Pancreas (tissue), 10 donors: ENCODE data around the gene ANKRD22. TPM values are rescaled to one million over a fixed set of nuclear protein-coding genes. Genes with fewer than 3 reads are reported as not detected.
"Not testable (repeated sequence)": the region's sequence is repeated elsewhere in the genome, so short reads cannot be mapped to it uniquely, and the experiment has no call there.

Experiments used
- ATAC-seq, 4 donors: fragments of 200-7000 bp; cut with Tn5 transposase; one replicate each; pipeline versions ENCODE4 v1.8.0 to v1.9.1; 2020; ENCODE audit warnings: mild to moderate bottlenecking in 4 of 4, moderate library complexity in 4 of 4
- DNase-seq, 6 donors: peaks; one replicate each; pipeline ENCODE4 v3.0.0-alpha.2; 2020
- FAIRE-seq: peaks from 2 replicates; lab custom pipeline; 2012; peaks lifted over from hg19 to GRCh38; lab: Jason Lieb, UNC
- H3K27ac ChIP-seq, 4 donors: fragments of 200-600 bp; sonication (generic); 1 replicate in 3 of 4; 2 replicates in 1 of 4; pipeline versions ENCODE4 v1.5.0 to v1.8.0; 2020
- H3K27me3 ChIP-seq, 4 donors: fragments of 200-600 bp; one replicate each; pipeline ENCODE4 v1.8.0; 2021
- H3K36me3 ChIP-seq, 3 donors: fragments of 200-600 bp; sonication (generic) in 1 of 3; one replicate each; pipeline versions ENCODE4 v1.5.0 to v1.8.0; 2020 to 2021
- H3K4me1 ChIP-seq, 3 donors: fragments of 200-600 bp; one replicate each; pipeline ENCODE4 v1.8.0; 2021
- H3K4me3 ChIP-seq, 4 donors: fragments of 200-600 bp; sonication (generic) in 2 of 4; one replicate each; pipeline versions ENCODE4 v1.5.0 to v1.8.0; 2020 to 2021
- H3K9me3 ChIP-seq, 4 donors: fragments of 200-600 bp; one replicate each; pipeline ENCODE4 v1.8.0; 2021
- WGBS, 2 donors: extraction: QIAGEN DNeasy Blood & Tissue Kit; methylation state at CpG; one replicate each; pipeline ENCODE4 v1.1.7; 2013; 5-methylcytosine and 5-hydroxymethylcytosine counted together
- intact Hi-C, 3 donors: fragments of 100-400 bp; cut with DNase I; formaldehyde crosslinking; loops; one replicate each; pipeline versions ENCODE4 v1.11.1 to v1.14.2; 2022
- polyA plus RNA-seq, 2 donors: library from polyadenylated mRNA; stranded (reverse); fragments of 200-250 nt; gene quantifications; one replicate each; pipeline ENCODE4 v1.2.3, GENCODE V29; 2013
- total RNA-seq, 6 donors: library from RNA; stranded (reverse); fragmentation: NEBNext Ultra II Directional in 4 of 6; extraction: Animal tissue kit (Norgen Biotek cat#: 25700) in 4 of 6; gene quantifications; one replicate each; pipeline versions ENCODE4 v1.2.1 to v1.2.4, GENCODE V29; 2021 to 2023
- TF ChIP-seq, protein P1 (sequence below), 4 donors: fragments of 200-600 bp; sonication (generic) in 3 of 4; IDR thresholded peaks; one replicate each; pipeline versions ENCODE4 v1.5.0 to v1.8.0; 2021; ENCODE audit warnings: antibody characterized with exemption in 4 of 4
- donor health status: healthy with polysubstance abuse.
- donor health status: DM: no; HTN: no; CAD: no; lungs with moderate emphysema.
- donor health status: DM: no; HTN: no; CAD: no.
- donor health status: control.
- donor health status: control.
- donor health status: Bipolar disorder and iron deficiency.
- donor health status: DM: yes; HTN: yes; CAD: no.
- donor health status: DM: no; HTN: no; CAD: no.
- donor health status: DM: no; HTN: no; CAD: no.
- donor health status: DM: yes; HTN: yes; CAD: no.

ANKRD22 gene
- total and polyA plus RNA-seq, 8 donors = 2.3 to 17.4 (median 4.0) TPM

DNA sequence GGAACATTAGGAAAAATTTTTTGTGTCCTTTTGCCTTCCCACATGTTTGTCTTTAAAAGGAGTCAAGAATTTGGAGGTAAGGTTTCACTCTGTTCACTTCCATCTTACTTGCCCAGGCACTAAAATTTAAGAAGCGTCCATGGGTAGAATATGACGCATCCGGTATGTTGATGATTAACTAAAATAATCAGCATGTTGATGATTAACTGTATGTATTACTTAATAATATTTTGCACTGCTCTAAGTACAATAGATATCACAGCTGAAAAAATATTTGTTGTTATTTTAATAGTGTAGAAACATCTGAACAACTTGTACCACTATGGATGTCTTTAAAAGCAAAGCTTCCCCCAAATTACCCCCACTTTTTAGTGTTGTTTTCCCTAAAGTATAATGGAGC is 11.5 kb downstream of the ANKRD22 start:
- H3K9me3 ChIP-seq = no peaks in the 10 kb centered on the region
- no peak for FAIRE-seq
- TF ChIP-seq, protein P1, sequence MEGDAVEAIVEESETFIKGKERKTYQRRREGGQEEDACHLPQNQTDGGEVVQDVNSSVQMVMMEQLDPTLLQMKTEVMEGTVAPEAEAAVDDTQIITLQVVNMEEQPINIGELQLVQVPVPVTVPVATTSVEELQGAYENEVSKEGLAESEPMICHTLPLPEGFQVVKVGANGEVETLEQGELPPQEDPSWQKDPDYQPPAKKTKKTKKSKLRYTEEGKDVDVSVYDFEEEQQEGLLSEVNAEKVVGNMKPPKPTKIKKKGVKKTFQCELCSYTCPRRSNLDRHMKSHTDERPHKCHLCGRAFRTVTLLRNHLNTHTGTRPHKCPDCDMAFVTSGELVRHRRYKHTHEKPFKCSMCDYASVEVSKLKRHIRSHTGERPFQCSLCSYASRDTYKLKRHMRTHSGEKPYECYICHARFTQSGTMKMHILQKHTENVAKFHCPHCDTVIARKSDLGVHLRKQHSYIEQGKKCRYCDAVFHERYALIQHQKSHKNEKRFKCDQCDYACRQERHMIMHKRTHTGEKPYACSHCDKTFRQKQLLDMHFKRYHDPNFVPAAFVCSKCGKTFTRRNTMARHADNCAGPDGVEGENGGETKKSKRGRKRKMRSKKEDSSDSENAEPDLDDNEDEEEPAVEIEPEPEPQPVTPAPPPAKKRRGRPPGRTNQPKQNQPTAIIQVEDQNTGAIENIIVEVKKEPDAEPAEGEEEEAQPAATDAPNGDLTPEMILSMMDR (IDR thresholded peaks at IDR 0.05) = no peak
- peaks cover 7 to 30% (median 13%) of the 10 kb centered on the region in 3 donors for H3K4me1 ChIP-seq
- no peaks in the 10 kb centered on the region for H3K27me3 ChIP-seq
- ATAC-seq = peak; percentile 76 to 85 (median 82)
- H3K36me3 ChIP-seq = no peaks in the 10 kb centered on the region
- no peak overlapping the region for H3K4me3 ChIP-seq
- DNase-seq = no peak
- WGBS, 2 donors = 12 to 14% methylated on average over 3 of the region's 3 CpGs
- H3K27ac ChIP-seq = peak overlapping the region in 2 of 4 donors; percentile 37 to 75
- intact Hi-C loops = no loop called here

DNA sequence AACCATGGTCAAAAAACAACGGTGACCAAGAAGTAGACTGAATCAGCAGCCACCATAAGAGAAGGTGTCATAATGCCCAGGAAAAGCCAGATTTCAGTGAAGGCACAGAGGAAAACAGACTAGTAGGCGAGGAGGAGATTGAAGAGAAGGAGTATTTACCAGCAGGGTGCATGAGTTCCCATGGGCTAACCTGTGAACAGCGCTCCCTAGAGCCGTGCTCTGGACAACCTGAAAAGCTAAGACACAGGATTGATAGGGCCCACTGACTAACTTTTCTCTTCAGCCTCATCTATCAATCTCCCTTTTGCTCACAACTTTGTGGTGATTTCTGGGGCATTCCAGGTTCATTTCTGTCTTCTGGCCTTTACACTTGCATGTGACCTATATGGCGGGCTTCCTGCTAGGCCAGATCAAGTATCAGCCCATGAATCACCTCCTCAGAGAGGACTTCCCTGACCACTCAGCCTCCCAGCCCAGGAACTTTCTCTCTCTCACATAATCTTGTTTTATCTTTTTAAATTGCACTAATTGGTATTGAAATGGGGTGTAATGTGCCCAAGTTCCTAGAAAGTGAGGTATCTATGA is 12.8 kb downstream of the ANKRD22 start:
- Histone ChIP-seq H3K4me3 (no peak overlapping the region), H3K36me3 (no peaks in the 10 kb centered on the region), H3K9me3 (no peaks in the 10 kb centered on the region), H3K27ac (no peak overlapping the region), H3K27me3 (no peaks in the 10 kb centered on the region), H3K4me1 (peaks cover 7 to 30% (median 13%) of the 10 kb centered on the region in 3 donors)
- no peak for FAIRE-seq
- TF ChIP-seq, protein P1 (IDR thresholded peaks at IDR 0.05) = no peak
- no peak for ATAC-seq
- WGBS, 2 donors = 92 to 94% methylated on average over 5 of the region's 5 CpGs
- DNase-seq = no peak
- intact Hi-C loops = loop anchor here in 1 of 3 donors (10.0 kb wide), 1 partner anchor 96 kb away; no protein-coding TSS in a partner anchor

DNA sequence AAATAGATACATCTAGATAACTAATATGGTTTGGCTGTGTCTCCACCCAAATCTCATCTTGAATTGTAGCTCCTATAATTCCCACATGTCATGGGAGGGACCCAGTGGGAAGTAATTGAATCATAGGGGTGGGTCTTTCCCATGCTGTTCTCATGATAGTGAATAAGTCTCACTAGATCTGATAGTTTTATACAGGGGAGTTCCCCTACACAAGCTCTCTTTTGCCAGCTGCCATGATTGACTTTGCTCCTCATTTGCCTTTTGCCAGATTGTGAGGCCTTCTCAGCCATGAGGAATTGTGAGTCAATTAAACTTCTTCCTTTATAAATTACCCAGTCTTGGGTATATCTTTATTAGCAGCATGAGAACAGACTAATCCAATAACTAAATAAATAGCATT is 14.0 kb downstream of the ANKRD22 start:
- H3K4me3 ChIP-seq, H3K27ac ChIP-seq, H3K36me3 ChIP-seq, H3K9me3 ChIP-seq, H3K27me3 ChIP-seq, FAIRE-seq, ATAC-seq, DNase-seq: not testable (repeated sequence)
- peaks cover 7 to 30% (median 13%) of the 10 kb centered on the region in 3 donors for H3K4me1 ChIP-seq
- intact Hi-C loops = loop anchor here in 1 of 3 donors (10.0 kb wide), 1 partner anchor 97 kb away; no protein-coding TSS in a partner anchor

DNA sequence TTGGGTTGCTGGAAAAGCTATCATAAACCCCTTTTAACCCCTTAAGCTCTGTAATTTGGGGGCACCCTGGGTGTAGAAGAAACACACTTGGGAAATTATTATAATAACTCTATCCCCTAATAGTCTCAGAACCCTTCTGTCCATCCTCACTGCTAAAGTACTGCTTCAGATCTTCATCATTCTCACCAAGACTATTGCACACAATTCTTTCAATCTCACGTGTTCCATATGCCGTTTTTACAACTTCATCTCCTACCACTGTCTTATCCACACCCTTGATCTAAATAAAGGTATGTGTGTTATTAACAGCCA is 15.8 kb downstream of the ANKRD22 start:
- H3K36me3 ChIP-seq = no peaks in the 10 kb centered on the region
- 9 to 11% methylated on average over 2 of the region's 2 CpGs for WGBS, 2 donors
- H3K27me3 ChIP-seq = no peaks in the 10 kb centered on the region
- no peak for DNase-seq
- H3K4me3 ChIP-seq = no peak overlapping the region
- FAIRE-seq = no peak
- intact Hi-C loops = loop anchor here in 1 of 3 donors (10.0 kb wide), 1 partner anchor 99 kb away; no protein-coding TSS in a partner anchor
- TF ChIP-seq, protein P1 (IDR thresholded peaks at IDR 0.05) = no peak
- no peak overlapping the region for H3K27ac ChIP-seq
- peaks cover 7 to 24% (median 9%) of the 10 kb centered on the region in 3 donors for H3K4me1 ChIP-seq
- peak in 1 of 4 donors; percentile 4 for ATAC-seq
- H3K9me3 ChIP-seq = no peaks in the 10 kb centered on the region

DNA sequence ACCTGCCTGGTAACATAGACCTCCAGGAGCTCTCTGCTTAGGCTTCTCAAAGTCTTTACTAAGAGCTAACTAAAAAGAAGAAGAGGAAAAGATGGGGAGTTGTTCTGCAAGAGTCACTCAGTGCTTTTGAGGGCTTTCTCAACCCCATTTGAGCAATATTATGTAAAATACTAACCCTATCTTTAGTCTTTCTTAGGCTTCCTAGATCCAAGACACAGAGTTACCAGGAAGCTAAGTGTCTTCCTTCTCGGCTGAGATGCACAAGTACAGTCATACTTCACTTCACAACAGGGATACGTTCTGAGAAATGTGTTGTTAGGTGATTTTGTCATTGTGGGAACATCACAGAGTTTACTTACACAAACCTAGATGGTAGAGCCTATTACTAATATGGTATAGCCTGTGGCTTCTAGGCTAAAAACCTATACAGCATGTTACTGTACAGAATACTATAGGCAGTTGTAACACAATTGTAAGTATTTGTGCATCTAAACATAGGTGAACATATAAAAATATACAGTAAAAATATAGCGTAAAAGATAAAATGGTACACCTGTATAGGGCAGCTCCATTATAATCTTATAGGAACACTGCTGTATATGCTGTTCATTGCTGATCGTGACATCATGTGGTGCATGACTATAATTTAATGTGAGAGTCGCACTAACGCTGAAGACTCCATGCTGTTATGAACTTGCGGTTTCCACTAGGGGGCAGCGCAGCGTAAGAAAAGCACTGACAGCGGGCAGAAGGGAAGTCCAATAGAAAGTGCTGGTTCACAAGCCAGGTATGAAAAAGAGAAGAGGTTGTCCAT is 16.3 kb downstream of the ANKRD22 start:
- Histone ChIP-seq H3K27ac (no peak overlapping the region), H3K4me1 (peaks cover under 1 to 18% (median 6%) of the 10 kb centered on the region in 3 donors), H3K9me3 (no peaks in the 10 kb centered on the region), H3K36me3 (no peaks in the 10 kb centered on the region), H3K4me3 (no peak overlapping the region), H3K27me3 (no peaks in the 10 kb centered on the region)
- TF ChIP-seq, protein P1 (IDR thresholded peaks at IDR 0.05) = peak; percentile 69 to 78 (median 72)
- DNase-seq (peak; percentile 74 to 88 (median 82)), ATAC-seq (peak; percentile 87 to 96 (median 94)), FAIRE-seq (peak; percentile 96)
- intact Hi-C loops = loop anchor here in 1 of 3 donors (10.0 kb wide), 1 partner anchor 99 kb away; no protein-coding TSS in a partner anchor
- WGBS, 2 donors = 13 to 16% methylated on average over 10 of the region's 10 CpGs
